Motor neuron (in vitro differentiated cells): ENCODE results near the gene NLE1. TPM values are rescaled to one million over a fixed set of nuclear protein-coding genes. Genes with fewer than 3 reads are reported as not detected.
A peak's percentile ranks its signal among the peaks of the same experiment; 100 is the strongest.
"Not testable (repeated sequence)": the region's sequence is repeated elsewhere in the genome, so short reads cannot be mapped to it uniquely, and the experiment has no call there.

Source experiments
- ATAC-seq, 8 experiments: fragments of 200-7000 bp; cut with Tn5 transposase; replicated peaks in 6 of 8; 2 replicates each; pipeline ENCODE4 v1.8.0; 2021; ENCODE audit warnings: mild to moderate bottlenecking in 8 of 8, moderate library complexity in 8 of 8
- H3K27ac ChIP-seq, 2 donors: fragments of 250-450 bp; sonication (Bioruptor Pico); 2 replicates each; pipeline ENCODE4 v1.9.0; 2021; ENCODE audit warnings: antibody characterized with exemption in 2 of 2, mild to moderate bottlenecking in 2 of 2, moderate library complexity in 1 of 2
- H3K4me1 ChIP-seq, 2 donors: fragments of 250-450 bp; sonication (Bioruptor Pico); replicated peaks in 1 of 2; 2 replicates each; pipeline ENCODE4 v1.6.1; 2021; ENCODE audit warnings: antibody characterized with exemption in 2 of 2, mild to moderate bottlenecking in 2 of 2, moderate library complexity in 1 of 2
- H3K4me3 ChIP-seq, 5 donors: fragments of 250-450 bp; sonication (Bioruptor Pico); 2 replicates each; pipeline ENCODE4 v1.9.0; 2021; ENCODE audit warnings: antibody characterized with exemption in 5 of 5, mild to moderate bottlenecking in 5 of 5, moderate library complexity in 4 of 5
- WGBS, 10 experiments: fragments of 450-650 bp; shearing (Covaris generic); methylation state at CpG; one replicate each; pipeline ENCODE4 v1.0.0; 2022; 5-methylcytosine and 5-hydroxymethylcytosine counted together
- in situ Hi-C, 9 experiments: fragments of 400-800 bp; cut with MboI; loops; one replicate each; pipeline ENCODE4 v1.15.0; 2021; ENCODE audit warnings: low sequenced_read_pairs in 9 of 9, low pct_unique_long_range_greater_than_20kb in 2 of 9; ENCODE audit not compliant: unreplicated experiment in 9 of 9
- total RNA-seq, 8 experiments: library from RNA; unstranded; fragments of 300-600 nt; gene quantifications; 2 replicates each; pipeline versions ENCODE4 v1.2.3 to v1.2.4, GENCODE V29; 2022

NLE1 gene
- total RNA-seq, 8 experiments from 2014 or later, result 13.0 to 29.8 (median 19.7) TPM

- in situ Hi-C loops, result loop anchor here in 4 of 9 experiments (25.0 kb wide), 1 partner anchor 377 kb away; the partner anchor contains the start of gene SLFN12L (in 4 of the 4)
- peak in 1 of 8 experiments; percentile 16 for ATAC-seq
- Histone ChIP-seq H3K4me1 (no peaks in the 10 kb centered on the region), H3K4me3 (no peak overlapping the region), H3K27ac (no peak overlapping the region)
- WGBS, 10 experiments, result 15 to 75% (median 69%) methylated on average over 2 to 11 of the region's 13 CpGs; no CpG with 5 or more reads in 1 of the 10 experiments
Observed at GRCh38 chr17:35160354-35161201, 18.5 kb upstream of the NLE1 start.

- Histone ChIP-seq H3K4me3 (no peak overlapping the region), H3K27ac (no peak overlapping the region), H3K4me1 (no peaks in the 10 kb centered on the region)
- ATAC-seq, result peak in 3 of 8 experiments; percentile 82 to 95 (median 88)
- 0 to 100% (median 63%) methylated on average over 1 to 2 of the region's 2 CpGs; no CpG with 5 or more reads in 2 of the 10 experiments for WGBS, 10 experiments
- in situ Hi-C loops, result loop anchor here in 4 of 9 experiments (25.0 kb wide), 1 partner anchor 377 kb away; the partner anchor contains the start of gene SLFN12L (in 4 of the 4)
Observed at GRCh38 chr17:35159940-35160339, 17.8 kb upstream of the NLE1 start.

GRCh38 chr17:35155246-35155645 lies 13.1 kb upstream of the NLE1 start:
- 67 to 100% (median 74%) methylated on average over 1 to 5 of the region's 7 CpGs; no CpG with 5 or more reads in 4 of the 10 experiments for WGBS, 10 experiments
- no peak for ATAC-seq
- no peak overlapping the region for H3K27ac ChIP-seq
- no peak overlapping the region for H3K4me3 ChIP-seq
- in situ Hi-C loops, result loop anchor here in 4 of 9 experiments (25.0 kb wide), 1 partner anchor 382 kb away; the partner anchor contains the start of gene SLFN12L (in 4 of the 4)
- no peaks in the 10 kb centered on the region for H3K4me1 ChIP-seq

- peak in 3 of 8 experiments; percentile 21 to 79 (median 22) for ATAC-seq
- Histone ChIP-seq H3K4me1 (no peaks in the 10 kb centered on the region), H3K4me3 (no peak overlapping the region), H3K27ac (no peak overlapping the region)
- 0 to 96% (median 83%) methylated on average over 1 to 11 of the region's 13 CpGs; no CpG with 5 or more reads in 2 of the 10 experiments for WGBS, 10 experiments
- in situ Hi-C loops, result loop anchor here in 4 of 9 experiments (25.0 kb wide), 1 partner anchor 383 kb away; the partner anchor contains the start of gene SLFN12L (in 4 of the 4)
Observed at GRCh38 chr17:35154196-35155165, 12.4 kb upstream of the NLE1 start.

- 44 to 88% (median 73%) methylated on average over 1 to 11 of the region's 13 CpGs for WGBS, 10 experiments
- Histone ChIP-seq H3K4me1 (no peaks in the 10 kb centered on the region), H3K27ac (no peak overlapping the region), H3K4me3 (no peak overlapping the region)
- peak in 5 of 8 experiments; percentile 22 to 77 (median 24) for ATAC-seq
- in situ Hi-C loops, result loop anchor here in 4 of 9 experiments (25.0 kb wide), 1 partner anchor 385 kb away; the partner anchor contains the start of gene SLFN12L (in 4 of the 4)
Observed at GRCh38 chr17:35152421-35153140, 10.5 kb upstream of the NLE1 start.

- 30 to 97% (median 94%) methylated on average over 2 to 21 of the region's 29 CpGs; no CpG with 5 or more reads in 2 of the 10 experiments for WGBS, 10 experiments
- ATAC-seq, H3K4me3 ChIP-seq, H3K4me1 ChIP-seq, H3K27ac ChIP-seq: not testable (repeated sequence)
- in situ Hi-C loops, result loop anchor here in 4 of 9 experiments (25.0 kb wide), 1 partner anchor 386 kb away; the partner anchor contains the start of gene SLFN12L (in 4 of the 4)
Observed at GRCh38 chr17:35151080-35151479, 9.0 kb upstream of the NLE1 start.

GRCh38 chr17:35149941-35150340 lies 7.8 kb upstream of the NLE1 start:
- in situ Hi-C loops, result loop anchor here in 4 of 9 experiments (25.0 kb wide), 1 partner anchor 387 kb away; the partner anchor contains the start of gene SLFN12L (in 4 of the 4)
- no peak for ATAC-seq
- no peak overlapping the region for H3K27ac ChIP-seq

GRCh38 chr17:35148144-35148543 lies 6.0 kb upstream of the NLE1 start:
- 40 to 78% methylated on average over 1 to 3 of the region's 9 CpGs; no CpG with 5 or more reads in 8 of the 10 experiments for WGBS, 10 experiments
- in situ Hi-C loops, result no loop called here
- Histone ChIP-seq H3K4me1 (no peaks in the 10 kb centered on the region), H3K27ac (no peak overlapping the region), H3K4me3 (no peak overlapping the region)
- no peak for ATAC-seq

More at GRCh38 chr17:35149941-35150340, 7.8 kb upstream of the NLE1 start:
- 67 to 85% (median 80%) methylated on average over 2 to 5 of the region's 11 CpGs; no CpG with 5 or more reads in 7 of the 10 experiments for WGBS, 10 experiments
- no peaks in the 10 kb centered on the region for H3K4me1 ChIP-seq
- H3K4me3 ChIP-seq, result no peak overlapping the region

GRCh38 chr17:35147375-35147905 lies 5.3 kb upstream of the NLE1 start, which contains the start of gene UNC45B:
UNC45B (plus strand) TSS chr17:35147817; CDS start chr17:35148264, 447 bp downstream.
- H3K27ac ChIP-seq, result no peak within 1 kb of the TSS
- in situ Hi-C loops, result no loop called here

GRCh38 chr17:35146214-35146833 lies 4.2 kb upstream of the NLE1 start:
- Histone ChIP-seq H3K4me3 (no peak overlapping the region), H3K4me1 (no peaks in the 10 kb centered on the region), H3K27ac (no peak overlapping the region)
- in situ Hi-C loops, result no loop called here
- no peak for ATAC-seq
- WGBS, 10 experiments, result 73 to 100% (median 83%) methylated on average over 1 to 3 of the region's 4 CpGs; no CpG with 5 or more reads in 5 of the 10 experiments

More at GRCh38 chr17:35147375-35147905, 5.3 kb upstream of the NLE1 start, which contains the start of gene UNC45B:
- H3K4me3 ChIP-seq, result no peak within 1 kb of the TSS
- ATAC-seq, result peak in 1 of 8 experiments; percentile 47
- WGBS, 10 experiments, result 92% methylated on average over 2 of the region's 4 CpGs; no CpG with 5 or more reads in 9 of the 10 experiments
- H3K4me1 ChIP-seq, result no peaks in the 10 kb centered on the region

GRCh38 chr17:35144840-35145239 lies 2.7 kb upstream of the NLE1 start:
- H3K4me3 ChIP-seq, result no peak overlapping the region
- H3K4me1 ChIP-seq, result peaks cover 7 to 9% of the 10 kb centered on the region in 2 donors
- ATAC-seq, result no peak
- in situ Hi-C loops, result no loop called here
- 58 to 100% (median 78%) methylated on average over 1 to 4 of the region's 4 CpGs; no CpG with 5 or more reads in 1 of the 10 experiments for WGBS, 10 experiments
- H3K27ac ChIP-seq, result no peak overlapping the region
